Epithelial cell of esophagus (primary cell): ENCODE data around the gene CNOT11.
"Not testable (repeated sequence)": the region's sequence is repeated elsewhere in the genome, so short reads cannot be mapped to it uniquely, and the experiment has no call there.

Experiments used
- DNase-seq: peaks from one replicate; pipeline ENCODE4 v3.0.0; 2010; ENCODE audit warnings: low read depth
- H3K4me3 ChIP-seq: 2 replicates; pipeline ENCODE4 v1.5.1; 2011; ENCODE audit warnings: mild to moderate bottlenecking, low read length, control low read depth
- CTCF ChIP-seq: IDR thresholded peaks from 2 replicates; pipeline ENCODE4 v1.5.1; 2011; ENCODE audit warnings: low read depth, mild to moderate bottlenecking, low read length, control low read depth, inconsistent platforms; ENCODE audit not compliant: insufficient read depth; ENCODE audit errors: missing control alignments

The CNOT11 gene

DNA sequence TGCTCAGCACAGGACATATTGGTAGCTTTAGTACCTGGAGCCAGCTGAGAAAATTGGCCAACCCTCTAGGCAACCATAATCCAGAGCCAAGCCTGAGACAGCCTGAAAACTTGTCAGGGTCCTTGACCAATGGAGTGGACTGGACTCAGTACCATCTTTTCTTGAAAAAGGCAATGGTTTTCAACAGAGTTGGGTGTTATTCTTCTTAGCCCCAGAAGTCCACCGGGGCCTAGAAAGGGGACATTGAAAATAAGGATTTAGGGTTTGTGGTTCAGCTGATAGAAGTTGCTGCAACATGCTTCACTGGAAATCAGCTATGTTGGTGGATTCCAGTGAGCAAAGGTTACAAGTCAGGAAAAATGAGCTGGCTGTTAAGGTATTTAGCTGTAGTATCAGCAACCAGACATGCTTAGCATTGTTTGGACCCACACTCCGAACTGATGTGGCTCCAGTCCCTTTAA lies 22.1 kb upstream of the CNOT11 start:
- no peak overlapping the region for H3K4me3 ChIP-seq
- TF ChIP-seq CTCF = no peak
- DNase-seq = peak; percentile 45

GRCh38 chr2:101231240-101231639 lies 21.4 kb upstream of the CNOT11 start:
- TF ChIP-seq CTCF = no peak
- no peak overlapping the region for H3K4me3 ChIP-seq
- DNase-seq = no peak

DNA sequence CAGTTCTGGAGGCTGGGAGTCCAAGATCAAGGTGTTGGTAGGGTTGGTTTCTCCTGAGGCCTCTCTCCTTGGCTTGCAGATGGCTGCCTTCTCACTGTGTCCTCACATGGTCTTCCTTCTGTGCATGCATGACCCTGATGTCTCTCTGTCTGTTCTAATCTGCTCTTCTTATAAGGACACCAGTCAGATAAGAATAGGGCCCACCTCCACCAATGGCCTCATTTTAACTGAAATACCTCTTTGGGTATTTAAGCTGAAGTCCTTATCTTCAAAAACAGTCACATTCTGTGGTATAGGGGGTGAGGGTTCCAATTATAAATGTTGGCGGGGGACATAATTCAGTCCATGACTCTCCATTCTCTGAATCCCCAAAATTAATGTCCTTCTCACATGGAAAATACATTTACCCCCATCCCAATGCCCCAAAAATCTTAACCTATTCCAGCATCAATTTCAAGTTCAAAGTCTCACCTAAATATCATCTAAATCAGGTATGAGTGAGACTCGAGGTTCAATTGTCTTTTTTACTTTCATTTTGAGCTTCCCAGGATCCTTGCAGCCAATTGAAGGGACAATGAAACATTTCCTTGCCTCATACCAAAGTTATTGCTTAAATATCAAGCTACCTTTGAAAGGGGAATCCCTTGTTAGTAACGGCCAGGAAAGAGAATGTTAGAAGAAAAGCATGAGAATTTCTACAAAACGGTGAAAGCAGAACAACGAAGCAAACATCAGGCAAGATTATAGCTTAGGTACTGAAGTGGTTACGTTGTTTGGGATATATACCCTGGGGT lies 20.6 kb upstream of the CNOT11 start:
- H3K4me3 ChIP-seq = no peak overlapping the region
- no peak for DNase-seq
- TF ChIP-seq CTCF = no peak

DNA sequence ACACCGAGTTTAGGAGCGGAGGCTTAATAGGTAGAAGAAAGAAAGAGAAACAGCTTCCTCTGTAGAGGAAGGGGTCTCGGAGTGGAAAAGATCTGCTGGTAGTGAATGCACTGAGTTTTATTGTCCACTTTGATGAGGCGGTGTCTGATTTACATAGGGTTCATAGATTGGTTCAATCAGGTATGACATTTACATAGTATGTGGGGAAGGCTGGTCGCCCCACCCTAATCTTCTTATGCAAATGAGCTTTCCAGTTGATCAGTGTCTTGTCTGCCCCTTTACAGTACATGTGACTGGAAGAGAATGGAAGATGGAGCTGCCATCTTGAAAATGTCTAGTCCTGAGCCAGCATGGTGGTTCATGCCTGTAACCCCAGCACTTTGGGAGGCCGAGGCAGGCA lies 19.9 kb upstream of the CNOT11 start:
- TF ChIP-seq CTCF = no peak
- DNase-seq = no peak
- no peak overlapping the region for H3K4me3 ChIP-seq

DNA sequence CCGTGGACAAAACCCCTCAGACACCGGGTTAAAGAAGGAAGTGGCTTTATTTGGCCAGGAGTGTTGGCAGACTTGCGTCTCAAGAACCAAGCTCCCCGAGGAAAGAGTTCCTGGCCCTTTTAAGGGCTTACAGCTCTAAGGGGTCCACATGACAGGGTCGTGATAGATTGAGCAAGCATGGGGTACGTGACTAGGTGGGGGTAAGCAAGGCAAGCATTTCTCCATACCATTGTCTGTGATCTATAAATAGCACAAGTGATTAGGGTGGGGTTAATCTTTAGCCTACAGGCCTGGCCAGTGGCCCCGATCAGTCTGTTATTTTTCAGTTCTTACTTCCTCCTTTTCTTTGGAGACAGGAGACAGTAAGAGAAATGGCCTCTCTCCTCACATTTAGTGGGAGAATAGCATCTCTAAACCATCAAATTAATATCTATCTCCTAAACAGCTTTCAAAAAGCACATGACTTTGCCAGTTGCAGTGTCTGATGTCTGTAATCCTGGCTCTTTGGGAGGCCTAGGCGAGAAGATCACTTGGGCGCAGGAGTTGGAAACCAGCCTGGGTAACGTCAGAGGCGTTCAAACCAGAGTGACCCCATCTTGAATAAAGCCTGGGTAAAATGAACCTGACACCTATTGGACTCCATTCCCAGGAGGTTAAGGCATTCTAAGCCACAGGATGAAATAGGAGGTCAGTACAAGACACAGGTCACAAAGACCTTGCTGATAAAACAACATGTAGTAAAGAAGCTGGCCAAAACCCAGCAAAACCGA lies 18.3 kb upstream of the CNOT11 start:
- no peak for DNase-seq
- H3K4me3 ChIP-seq = no peak overlapping the region
- TF ChIP-seq CTCF = no peak

DNA sequence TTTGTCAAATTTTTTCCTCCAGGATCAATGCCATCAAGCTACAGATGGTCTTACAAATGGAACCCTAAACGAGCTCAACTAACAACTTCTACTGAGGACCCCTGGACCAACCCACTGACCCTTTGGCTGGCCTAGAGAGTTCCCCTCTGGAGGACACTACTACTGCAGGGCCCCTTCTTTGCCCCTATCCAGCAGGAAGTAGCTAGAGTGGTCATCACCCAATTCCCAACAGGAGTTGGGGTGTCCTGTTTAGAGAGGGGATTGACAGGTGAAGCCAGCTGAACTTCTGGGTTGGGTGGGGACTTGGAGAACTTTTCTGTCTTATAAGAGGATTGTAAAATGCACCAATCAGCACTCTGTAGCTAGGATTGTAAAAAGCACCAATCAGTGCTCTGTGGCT lies 16.7 kb upstream of the CNOT11 start:
- not testable (repeated sequence) for H3K4me3 ChIP-seq, DNase-seq

DNA sequence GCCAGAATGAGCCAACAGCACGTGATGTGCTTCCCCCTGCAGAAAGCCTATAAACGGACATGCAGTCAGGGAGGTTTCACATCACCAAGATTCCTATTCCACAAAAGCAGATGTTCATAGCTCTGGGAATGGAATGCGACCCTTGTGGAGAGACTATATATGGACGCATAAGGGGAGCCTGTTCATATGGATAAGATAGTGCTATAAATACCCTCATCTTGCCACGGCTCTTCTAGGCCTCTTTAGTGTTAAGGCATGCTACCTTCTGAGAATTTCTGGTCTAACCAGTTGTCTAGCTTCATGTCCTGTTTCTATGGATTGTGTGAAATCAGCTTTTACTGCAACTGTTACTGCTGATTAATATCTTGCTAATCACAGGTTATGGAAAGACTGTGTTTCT lies 14.7 kb upstream of the CNOT11 start:
- peak; percentile 27 for DNase-seq
- H3K4me3 ChIP-seq = not testable (repeated sequence)
